ENCODE measurements around the gene UBL7. TPM values are rescaled to one million over a fixed set of nuclear protein-coding genes. Genes with fewer than 3 reads are reported as not detected.

The UBL7 gene
- total RNA-seq, 1 donor from 2014 or later, result 65.2 TPM

- TF ChIP-seq, protein P1, sequence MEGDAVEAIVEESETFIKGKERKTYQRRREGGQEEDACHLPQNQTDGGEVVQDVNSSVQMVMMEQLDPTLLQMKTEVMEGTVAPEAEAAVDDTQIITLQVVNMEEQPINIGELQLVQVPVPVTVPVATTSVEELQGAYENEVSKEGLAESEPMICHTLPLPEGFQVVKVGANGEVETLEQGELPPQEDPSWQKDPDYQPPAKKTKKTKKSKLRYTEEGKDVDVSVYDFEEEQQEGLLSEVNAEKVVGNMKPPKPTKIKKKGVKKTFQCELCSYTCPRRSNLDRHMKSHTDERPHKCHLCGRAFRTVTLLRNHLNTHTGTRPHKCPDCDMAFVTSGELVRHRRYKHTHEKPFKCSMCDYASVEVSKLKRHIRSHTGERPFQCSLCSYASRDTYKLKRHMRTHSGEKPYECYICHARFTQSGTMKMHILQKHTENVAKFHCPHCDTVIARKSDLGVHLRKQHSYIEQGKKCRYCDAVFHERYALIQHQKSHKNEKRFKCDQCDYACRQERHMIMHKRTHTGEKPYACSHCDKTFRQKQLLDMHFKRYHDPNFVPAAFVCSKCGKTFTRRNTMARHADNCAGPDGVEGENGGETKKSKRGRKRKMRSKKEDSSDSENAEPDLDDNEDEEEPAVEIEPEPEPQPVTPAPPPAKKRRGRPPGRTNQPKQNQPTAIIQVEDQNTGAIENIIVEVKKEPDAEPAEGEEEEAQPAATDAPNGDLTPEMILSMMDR (IDR thresholded peaks at IDR 0.05; ENCODE audit: insufficient read depth, low read length, poor library complexity, severe bottlenecking), result no peak
- Histone ChIP-seq H3K4me3 (ENCODE audit: low read depth, low read length) (no peak overlapping the region), H3K36me3 (ENCODE audit: control insufficient read depth, insufficient read depth, low read length) (peaks cover 2% of the 10 kb centered on the region), H3K27me3 (ENCODE audit: control insufficient read depth, insufficient read depth, low read length) (no peaks in the 10 kb centered on the region)
- DNase-seq (ENCODE audit: low read depth), result no peak
Observed at GRCh38 chr15:74417225-74417624, 43.7 kb downstream of the UBL7 start.

DNA sequence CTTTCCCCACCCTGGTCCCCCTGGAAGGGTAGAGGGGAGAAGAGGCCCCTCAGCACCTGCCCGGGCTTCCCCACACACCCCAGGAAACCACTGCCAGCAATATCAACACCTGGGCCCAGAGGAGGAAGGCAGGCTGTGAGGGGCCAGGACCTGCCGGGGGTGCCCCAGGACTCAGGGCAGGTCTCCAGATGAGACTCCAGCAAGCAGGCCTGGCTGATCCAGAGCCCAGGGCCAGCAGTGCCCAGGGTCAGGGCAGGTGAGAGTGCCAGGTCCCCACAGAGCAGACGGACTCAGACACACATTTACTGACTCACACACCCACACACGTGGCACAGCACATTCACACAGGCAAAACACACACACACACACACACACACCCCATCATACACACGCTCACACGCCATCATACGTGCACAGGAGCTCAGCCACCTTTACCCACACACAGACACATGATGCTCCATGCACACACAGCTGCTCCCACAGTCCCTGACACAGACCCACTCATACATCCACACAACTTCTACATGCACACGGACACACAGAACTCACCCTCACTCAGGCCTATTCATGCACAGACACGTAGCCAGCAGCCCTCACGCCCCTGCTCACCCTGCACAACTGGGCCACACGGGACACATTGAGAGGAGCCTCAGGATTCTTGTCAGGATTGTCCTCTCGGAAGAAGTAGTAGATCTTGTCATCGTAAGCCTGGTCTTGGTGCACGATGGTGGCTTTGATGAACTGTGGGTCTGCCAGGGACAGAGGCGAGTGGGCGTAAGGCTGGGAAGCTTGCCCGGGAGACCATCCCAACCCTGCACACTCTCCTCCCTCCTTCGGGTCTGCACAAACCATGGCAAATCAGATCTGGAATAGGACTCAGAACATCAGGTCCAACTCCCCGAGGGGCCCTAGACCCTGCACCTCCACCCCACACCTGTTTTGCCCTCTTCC, 44.7 kb downstream of the UBL7 start:
- no peak for DNase-seq (ENCODE audit: low read depth)
- Histone ChIP-seq H3K36me3 (ENCODE audit: control insufficient read depth, insufficient read depth, low read length) (peaks cover 5% of the 10 kb centered on the region), H3K4me3 (ENCODE audit: low read depth, low read length) (no peak overlapping the region), H3K27me3 (ENCODE audit: control insufficient read depth, insufficient read depth, low read length) (no peaks in the 10 kb centered on the region)
- TF ChIP-seq, protein P1 (IDR thresholded peaks at IDR 0.05; ENCODE audit: insufficient read depth, low read length, poor library complexity, severe bottlenecking), result no peak

GRCh38 chr15:74414603-74415338, 46.2 kb downstream of the UBL7 start:
- TF ChIP-seq, protein P1 (IDR thresholded peaks at IDR 0.05; ENCODE audit: insufficient read depth, low read length, poor library complexity, severe bottlenecking), result no peak
- Histone ChIP-seq H3K4me3 (ENCODE audit: low read depth, low read length) (no peak overlapping the region), H3K27me3 (ENCODE audit: control insufficient read depth, insufficient read depth, low read length) (no peaks in the 10 kb centered on the region), H3K36me3 (ENCODE audit: control insufficient read depth, insufficient read depth, low read length) (peaks cover 6% of the 10 kb centered on the region)
- DNase-seq (ENCODE audit: low read depth), result no peak

GRCh38 chr15:74414081-74414580, 46.8 kb downstream of the UBL7 start:
- Histone ChIP-seq H3K4me3 (ENCODE audit: low read depth, low read length) (no peak overlapping the region), H3K27me3 (ENCODE audit: control insufficient read depth, insufficient read depth, low read length) (no peaks in the 10 kb centered on the region), H3K36me3 (ENCODE audit: control insufficient read depth, insufficient read depth, low read length) (peaks cover 6% of the 10 kb centered on the region)
- TF ChIP-seq, protein P1 (IDR thresholded peaks at IDR 0.05; ENCODE audit: insufficient read depth, low read length, poor library complexity, severe bottlenecking), result no peak
- no peak for DNase-seq (ENCODE audit: low read depth)

GRCh38 chr15:74413350-74414080, 47.4 kb downstream of the UBL7 start:
- TF ChIP-seq, protein P1 (IDR thresholded peaks at IDR 0.05; ENCODE audit: insufficient read depth, low read length, poor library complexity, severe bottlenecking), result no peak
- Histone ChIP-seq H3K27me3 (ENCODE audit: control insufficient read depth, insufficient read depth, low read length) (no peaks in the 10 kb centered on the region), H3K36me3 (ENCODE audit: control insufficient read depth, insufficient read depth, low read length) (peaks cover 6% of the 10 kb centered on the region), H3K4me3 (ENCODE audit: low read depth, low read length) (no peak overlapping the region)
- DNase-seq (ENCODE audit: low read depth), result no peak

Measured in kidney epithelial cell (primary cell).